Measurements from ENCODE around the gene EP400.
"Not testable (repeated sequence)": the region's sequence is repeated elsewhere in the genome, so short reads cannot be mapped to it uniquely, and the experiment has no call there.

Gene EP400

GRCh38 chr12:132084621-132085290, 135.0 kb downstream of the EP400 start:
- Histone ChIP-seq H3K27me3 (ENCODE audit: control insufficient read depth, insufficient read depth, low read length) (no peaks in the 10 kb centered on the region), H3K4me1 (ENCODE audit: control insufficient read depth, insufficient read depth, low read length) (peaks cover 2% of the 10 kb centered on the region), H3K9me3 (ENCODE audit: control insufficient read depth, insufficient read depth, low read length) (no peaks in the 10 kb centered on the region), H3K4me3 (ENCODE audit: low read depth, low read length) (peak overlapping the region; percentile 82), H3K36me3 (ENCODE audit: control insufficient read depth, insufficient read depth, low read length) (no peaks in the 10 kb centered on the region), H3K9ac (ENCODE audit: low read depth, low read length) (peak overlapping the region; percentile 76)

DNA sequence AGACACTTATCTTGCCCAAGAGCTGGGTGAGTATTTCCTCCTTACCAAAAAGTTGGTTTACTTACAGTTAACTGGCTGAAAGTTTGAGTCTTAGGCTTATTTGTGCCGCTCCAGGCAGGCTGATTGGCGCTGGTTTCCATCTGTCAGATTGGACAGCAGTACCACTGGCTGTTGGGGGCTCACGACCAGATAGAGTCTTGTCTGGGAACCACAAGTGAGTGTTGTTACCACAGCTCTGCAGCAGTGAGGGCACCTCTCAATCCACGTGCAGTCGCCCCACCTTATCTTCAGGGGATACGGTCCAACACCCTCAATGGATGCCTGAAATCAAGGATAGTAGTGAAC, 135.5 kb downstream of the EP400 start:
- Histone ChIP-seq H3K4me3 (ENCODE audit: low read depth, low read length) (peak overlapping the region; percentile 82), H3K27me3 (ENCODE audit: control insufficient read depth, insufficient read depth, low read length) (no peaks in the 10 kb centered on the region), H3K4me1 (ENCODE audit: control insufficient read depth, insufficient read depth, low read length) (peaks cover 2% of the 10 kb centered on the region), H3K9ac (ENCODE audit: low read depth, low read length) (peak overlapping the region; percentile 76), H3K9me3 (ENCODE audit: control insufficient read depth, insufficient read depth, low read length) (no peaks in the 10 kb centered on the region), H3K36me3 (ENCODE audit: control insufficient read depth, insufficient read depth, low read length) (no peaks in the 10 kb centered on the region)

- Histone ChIP-seq H3K9ac (ENCODE audit: low read depth, low read length) (no peak overlapping the region), H3K4me3 (ENCODE audit: low read depth, low read length) (no peak overlapping the region), H3K27me3 (ENCODE audit: control insufficient read depth, insufficient read depth, low read length) (no peaks in the 10 kb centered on the region), H3K9me3 (ENCODE audit: control insufficient read depth, insufficient read depth, low read length) (no peaks in the 10 kb centered on the region), H3K4me1 (ENCODE audit: control insufficient read depth, insufficient read depth, low read length) (no peaks in the 10 kb centered on the region), H3K36me3 (ENCODE audit: control insufficient read depth, insufficient read depth, low read length) (peaks cover 13% of the 10 kb centered on the region)
Measured at GRCh38 chr12:132089407-132089910, 139.7 kb downstream of the EP400 start.

DNA sequence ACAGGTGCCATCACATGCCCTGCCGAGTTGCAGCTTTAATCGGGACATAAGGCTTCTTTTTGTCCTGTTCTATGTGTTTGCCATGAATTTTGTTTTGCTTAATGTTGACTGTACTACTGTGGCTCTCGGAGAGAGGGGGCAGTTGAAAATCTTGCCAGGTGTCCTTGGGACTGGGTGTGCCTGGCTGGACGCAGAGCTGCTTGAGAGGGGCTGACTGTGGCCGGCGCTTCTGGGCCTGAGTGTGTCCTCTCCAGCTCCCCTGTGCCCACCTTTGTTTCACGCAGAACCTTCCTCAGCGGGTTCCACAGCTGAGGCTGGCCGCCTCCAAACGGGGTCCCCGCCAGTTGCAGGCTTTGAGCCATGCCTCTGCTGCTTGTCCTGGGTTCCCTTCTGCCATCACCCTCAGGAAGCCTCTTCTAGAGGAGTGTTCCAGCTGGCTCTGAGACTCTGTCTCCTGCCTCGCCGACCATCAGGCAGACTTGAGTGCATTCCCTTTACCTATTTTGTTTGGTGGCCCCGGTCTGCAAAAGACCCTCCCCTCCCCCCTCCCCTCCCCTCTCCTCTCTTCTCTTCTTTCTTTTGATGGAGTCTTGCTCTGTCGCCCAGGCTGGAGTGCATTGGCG, 144.6 kb downstream of the EP400 start:
- no peaks in the 10 kb centered on the region for H3K4me1 ChIP-seq (ENCODE audit: control insufficient read depth, insufficient read depth, low read length)
- H3K4me3 ChIP-seq (ENCODE audit: low read depth, low read length) = no peak overlapping the region
- H3K9me3 ChIP-seq (ENCODE audit: control insufficient read depth, insufficient read depth, low read length) = no peaks in the 10 kb centered on the region
- H3K36me3 ChIP-seq (ENCODE audit: control insufficient read depth, insufficient read depth, low read length) = peaks cover 17% of the 10 kb centered on the region
- H3K9ac ChIP-seq (ENCODE audit: low read depth, low read length) = no peak overlapping the region
- H3K27me3 ChIP-seq (ENCODE audit: control insufficient read depth, insufficient read depth, low read length) = no peaks in the 10 kb centered on the region

DNA sequence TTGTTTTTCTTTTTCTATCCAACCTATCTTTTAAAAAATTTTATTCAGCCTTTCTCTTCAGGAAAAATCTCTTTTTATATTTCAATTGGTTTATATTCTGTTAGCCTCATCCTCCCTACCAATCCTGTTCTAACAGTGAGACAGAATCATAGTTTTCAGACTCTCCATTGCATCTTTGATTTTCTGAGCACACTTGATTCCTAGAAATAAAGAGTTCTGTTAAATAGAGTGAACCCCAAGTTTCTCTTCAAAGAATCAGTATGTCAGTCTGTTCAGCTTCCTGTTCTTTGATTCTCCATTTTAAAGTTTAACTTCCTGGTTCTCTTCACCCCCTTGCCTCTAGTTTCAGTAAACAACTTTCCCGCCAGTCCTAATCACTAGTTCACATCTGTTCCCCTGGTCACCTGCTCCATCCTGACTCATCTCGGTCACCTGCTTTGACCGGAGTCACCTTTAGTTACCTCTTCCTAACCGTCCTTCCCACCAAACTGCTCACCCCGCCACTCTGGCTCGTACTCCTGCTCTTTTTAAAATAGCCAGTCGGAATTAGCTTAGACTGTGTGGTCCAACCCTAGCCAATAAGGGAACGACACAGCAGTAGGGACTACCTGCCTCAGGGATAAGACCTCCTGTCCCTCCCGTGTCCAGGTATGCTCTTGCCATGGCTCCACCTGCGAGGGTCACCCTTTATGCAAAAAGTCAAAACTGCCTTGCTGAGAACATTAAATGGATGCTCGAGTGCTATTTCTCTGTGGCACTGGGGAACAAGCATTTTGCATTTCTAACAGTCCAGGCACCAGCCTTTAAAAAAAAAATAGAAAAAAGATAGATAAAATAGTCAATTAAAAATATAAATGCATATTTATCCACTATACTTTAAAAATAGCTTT, 146.0 kb downstream of the EP400 start:
- Histone ChIP-seq H3K9ac (ENCODE audit: low read depth, low read length) (no peak overlapping the region), H3K27me3 (ENCODE audit: control insufficient read depth, insufficient read depth, low read length) (no peaks in the 10 kb centered on the region), H3K4me1 (ENCODE audit: control insufficient read depth, insufficient read depth, low read length) (no peaks in the 10 kb centered on the region), H3K36me3 (ENCODE audit: control insufficient read depth, insufficient read depth, low read length) (peaks cover 22% of the 10 kb centered on the region), H3K4me3 (ENCODE audit: low read depth, low read length) (no peak overlapping the region), H3K9me3 (ENCODE audit: control insufficient read depth, insufficient read depth, low read length) (no peaks in the 10 kb centered on the region)

GRCh38 chr12:132099739-132100138, 150.0 kb downstream of the EP400 start:
- Histone ChIP-seq H3K4me1 (ENCODE audit: control insufficient read depth, insufficient read depth, low read length) (peaks cover 2% of the 10 kb centered on the region), H3K36me3 (ENCODE audit: control insufficient read depth, insufficient read depth, low read length) (peaks cover 9% of the 10 kb centered on the region), H3K27me3 (ENCODE audit: control insufficient read depth, insufficient read depth, low read length) (no peaks in the 10 kb centered on the region), H3K9me3 (ENCODE audit: control insufficient read depth, insufficient read depth, low read length) (no peaks in the 10 kb centered on the region), H3K4me3 (ENCODE audit: low read depth, low read length) (no peak overlapping the region), H3K9ac (ENCODE audit: low read depth, low read length) (no peak overlapping the region)

GRCh38 chr12:132100306-132101065, 150.7 kb downstream of the EP400 start:
- Histone ChIP-seq H3K4me3 (ENCODE audit: low read depth, low read length) (no peak overlapping the region), H3K9me3 (ENCODE audit: control insufficient read depth, insufficient read depth, low read length) (no peaks in the 10 kb centered on the region), H3K27me3 (ENCODE audit: control insufficient read depth, insufficient read depth, low read length) (no peaks in the 10 kb centered on the region), H3K4me1 (ENCODE audit: control insufficient read depth, insufficient read depth, low read length) (peaks cover 2% of the 10 kb centered on the region), H3K9ac (ENCODE audit: low read depth, low read length) (no peak overlapping the region), H3K36me3 (ENCODE audit: control insufficient read depth, insufficient read depth, low read length) (peaks cover 15% of the 10 kb centered on the region)

DNA sequence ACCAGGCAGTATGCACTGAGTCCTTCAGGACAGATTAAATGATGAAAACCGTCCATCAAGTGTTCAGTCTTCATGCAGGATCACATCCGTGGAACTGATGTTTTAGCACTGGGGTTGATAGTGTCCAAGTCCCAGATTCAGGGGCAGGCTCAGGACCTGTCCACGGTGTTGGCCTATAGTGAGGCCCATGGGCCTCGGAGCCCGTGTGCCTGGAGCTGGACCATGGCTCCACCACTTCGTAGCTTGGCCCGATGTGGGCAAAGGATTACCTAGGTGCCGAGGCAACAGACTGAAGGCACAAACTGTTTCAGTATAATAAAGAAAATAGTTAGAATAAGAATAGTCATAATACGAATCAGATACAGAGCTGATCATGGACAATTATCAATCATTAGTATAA, 152.6 kb downstream of the EP400 start:
- Histone ChIP-seq H3K9ac (ENCODE audit: low read depth, low read length) (no peak overlapping the region), H3K36me3 (ENCODE audit: control insufficient read depth, insufficient read depth, low read length) (peaks cover 12% of the 10 kb centered on the region), H3K27me3 (ENCODE audit: control insufficient read depth, insufficient read depth, low read length) (no peaks in the 10 kb centered on the region), H3K9me3 (ENCODE audit: control insufficient read depth, insufficient read depth, low read length) (no peaks in the 10 kb centered on the region), H3K4me1 (ENCODE audit: control insufficient read depth, insufficient read depth, low read length) (peaks cover 2% of the 10 kb centered on the region), H3K4me3 (ENCODE audit: low read depth, low read length) (no peak overlapping the region)

GRCh38 chr12:132103072-132103471, 153.3 kb downstream of the EP400 start:
- Histone ChIP-seq H3K36me3 (ENCODE audit: control insufficient read depth, insufficient read depth, low read length) (peaks cover 12% of the 10 kb centered on the region), H3K4me3 (ENCODE audit: low read depth, low read length) (peak overlapping the region; percentile 52)
- not testable (repeated sequence) for H3K9me3 ChIP-seq (ENCODE audit: control insufficient read depth, insufficient read depth, low read length); H3K4me1 ChIP-seq (ENCODE audit: control insufficient read depth, insufficient read depth, low read length); H3K9ac ChIP-seq (ENCODE audit: low read depth, low read length); H3K27me3 ChIP-seq (ENCODE audit: control insufficient read depth, insufficient read depth, low read length)

DNA sequence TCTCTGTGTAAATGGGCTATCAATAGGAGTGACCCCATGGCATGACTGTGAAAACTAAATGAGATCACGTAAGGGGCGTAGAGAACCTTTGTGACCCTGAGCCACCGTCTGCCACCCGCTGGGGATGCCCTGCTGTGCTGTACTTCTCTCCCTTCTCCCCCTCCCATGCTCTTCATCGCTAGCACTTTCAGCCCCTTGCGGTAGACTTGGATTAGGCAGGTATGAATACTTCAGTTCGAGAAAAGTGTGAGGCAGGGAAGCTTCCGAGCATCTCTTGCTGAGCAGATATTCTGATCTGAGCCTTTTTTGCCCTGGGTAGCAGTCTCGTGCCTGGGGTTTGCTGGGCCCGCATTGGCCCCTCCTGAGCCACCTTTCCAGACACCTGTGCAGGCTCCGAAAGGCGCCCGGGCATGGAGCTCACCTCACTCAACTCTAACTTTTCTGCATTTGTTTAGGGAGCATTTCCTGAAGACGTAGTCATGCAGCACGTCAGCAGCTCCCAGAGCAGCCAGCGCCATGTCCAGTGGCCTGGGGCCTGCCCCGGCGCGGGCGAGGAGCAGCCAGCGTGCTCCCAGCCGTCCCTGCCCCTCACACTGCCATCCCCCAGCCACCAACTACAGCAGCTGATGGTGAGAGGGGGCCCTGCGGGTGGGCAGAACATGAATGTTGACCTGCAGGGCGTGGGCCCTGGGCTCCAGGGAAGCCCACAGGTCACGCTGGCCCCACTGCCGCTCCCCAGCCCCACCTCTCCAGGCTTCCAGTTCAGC, 154.0 kb downstream of the EP400 start:
- Histone ChIP-seq H3K27me3 (ENCODE audit: control insufficient read depth, insufficient read depth, low read length) (no peaks in the 10 kb centered on the region), H3K36me3 (ENCODE audit: control insufficient read depth, insufficient read depth, low read length) (peaks cover 12% of the 10 kb centered on the region), H3K4me1 (ENCODE audit: control insufficient read depth, insufficient read depth, low read length) (peaks cover 2% of the 10 kb centered on the region), H3K9me3 (ENCODE audit: control insufficient read depth, insufficient read depth, low read length) (no peaks in the 10 kb centered on the region), H3K9ac (ENCODE audit: low read depth, low read length) (no peak overlapping the region), H3K4me3 (ENCODE audit: low read depth, low read length) (peak overlapping the region; percentile 52)

- no peaks in the 10 kb centered on the region for H3K9me3 ChIP-seq (ENCODE audit: control insufficient read depth, insufficient read depth, low read length)
- no peak overlapping the region for H3K9ac ChIP-seq (ENCODE audit: low read depth, low read length)
- H3K4me1 ChIP-seq (ENCODE audit: control insufficient read depth, insufficient read depth, low read length) = peaks cover 2% of the 10 kb centered on the region
- H3K27me3 ChIP-seq (ENCODE audit: control insufficient read depth, insufficient read depth, low read length) = no peaks in the 10 kb centered on the region
- H3K4me3 ChIP-seq (ENCODE audit: low read depth, low read length) = no peak overlapping the region
- peaks cover 11% of the 10 kb centered on the region for H3K36me3 ChIP-seq (ENCODE audit: control insufficient read depth, insufficient read depth, low read length)
Measured at GRCh38 chr12:132105467-132105866, 155.7 kb downstream of the EP400 start.

All from iPS-15b (cell line).